ENCODE data around the gene CDK8. TPM values are rescaled to one million over a fixed set of nuclear protein-coding genes. Genes with fewer than 3 reads are reported as not detected.

Gene CDK8
- total and polyA plus RNA-seq, 2 donors (not counting 3 experiments of a cell fraction or from before 2014, with no cell fraction given): 12.2 to 13.3 TPM

DNA sequence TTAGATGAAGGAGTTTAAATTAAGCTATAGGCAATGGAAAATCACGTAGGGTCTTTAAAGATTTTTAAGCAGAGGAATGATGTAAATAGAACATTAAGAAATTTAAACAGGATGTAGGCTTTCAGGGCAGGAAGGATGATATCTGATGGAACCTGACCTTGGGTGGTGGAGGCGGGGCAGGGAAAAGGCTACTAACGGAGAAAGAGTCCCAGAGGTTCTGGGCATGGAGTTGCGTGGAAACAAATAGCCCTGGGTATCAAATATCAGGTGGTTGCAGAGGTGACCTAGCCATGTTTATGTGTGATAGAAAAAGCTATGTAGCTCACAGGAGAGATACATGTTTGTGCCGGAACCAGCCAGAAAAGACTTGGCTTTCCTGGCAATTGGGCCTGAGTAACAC is 7.8 kb upstream of the CDK8 start:
- no peak overlapping the region for H3K4me2 ChIP-seq (ENCODE audit: insufficient read depth, low read length)
- FAIRE-seq: no peak

More for the DNA sequence above, 7.8 kb upstream of the CDK8 start:
- Histone ChIP-seq H3K36me3 (ENCODE audit: control insufficient read depth in 2 of 2, extremely low read depth in 1 of 2, insufficient read depth in 2 of 2, low read length in 2 of 2) (no peaks in the 10 kb centered on the region), H4K20me1 (replicated peaks; ENCODE audit: control insufficient read depth, extremely low read depth, insufficient read depth, low read length) (no peaks in the 10 kb centered on the region), H3K4me1 (ENCODE audit: control insufficient read depth, extremely low read depth, insufficient read depth, low read length) (no peaks in the 10 kb centered on the region), H3K4me3 (replicated peaks in 1 of 3; ENCODE audit: insufficient read depth in 1 of 3, low read depth in 1 of 3, low read length in 3 of 3) (no peak overlapping the region), H3K9me1 (replicated peaks; ENCODE audit: control insufficient read depth, extremely low read depth, insufficient read depth, low read length) (no peaks in the 10 kb centered on the region), H3K9me3 (replicated peaks; ENCODE audit: control insufficient read depth, insufficient read depth, low read length) (no peaks in the 10 kb centered on the region), H3K27me3 (ENCODE audit: control insufficient read depth in 2 of 2, insufficient read depth in 2 of 2, low read length in 2 of 2) (peaks cover 10 to 32% of the 10 kb centered on the region in 2 experiments), H3K79me2 (ENCODE audit: control insufficient read depth, insufficient read depth, low read length) (no peaks in the 10 kb centered on the region), H2AFZ (ENCODE audit: low read depth, low read length) (no peak overlapping the region), H3K27ac (ENCODE audit: insufficient read depth, low read depth, low read length) (no peak overlapping the region), H3K9ac (replicated peaks; ENCODE audit: extremely low read depth, insufficient read depth, low read length) (no peak overlapping the region)
- no TSS peak for BruUV-seq (replicated peaks)
- ChIA-PET POLR2A (no interaction called here), CTCF (interaction anchor here (0.8 to 1.8 kb wide), 2 partner anchors 60 to 452 kb away, joined by 3 to 4 read pairs; no protein-coding TSS in a partner anchor)
- TF ChIP-seq, protein P1, sequence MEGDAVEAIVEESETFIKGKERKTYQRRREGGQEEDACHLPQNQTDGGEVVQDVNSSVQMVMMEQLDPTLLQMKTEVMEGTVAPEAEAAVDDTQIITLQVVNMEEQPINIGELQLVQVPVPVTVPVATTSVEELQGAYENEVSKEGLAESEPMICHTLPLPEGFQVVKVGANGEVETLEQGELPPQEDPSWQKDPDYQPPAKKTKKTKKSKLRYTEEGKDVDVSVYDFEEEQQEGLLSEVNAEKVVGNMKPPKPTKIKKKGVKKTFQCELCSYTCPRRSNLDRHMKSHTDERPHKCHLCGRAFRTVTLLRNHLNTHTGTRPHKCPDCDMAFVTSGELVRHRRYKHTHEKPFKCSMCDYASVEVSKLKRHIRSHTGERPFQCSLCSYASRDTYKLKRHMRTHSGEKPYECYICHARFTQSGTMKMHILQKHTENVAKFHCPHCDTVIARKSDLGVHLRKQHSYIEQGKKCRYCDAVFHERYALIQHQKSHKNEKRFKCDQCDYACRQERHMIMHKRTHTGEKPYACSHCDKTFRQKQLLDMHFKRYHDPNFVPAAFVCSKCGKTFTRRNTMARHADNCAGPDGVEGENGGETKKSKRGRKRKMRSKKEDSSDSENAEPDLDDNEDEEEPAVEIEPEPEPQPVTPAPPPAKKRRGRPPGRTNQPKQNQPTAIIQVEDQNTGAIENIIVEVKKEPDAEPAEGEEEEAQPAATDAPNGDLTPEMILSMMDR (IDR thresholded peaks at IDR 0.05; ENCODE audit: extremely low read depth in 1 of 2, insufficient read depth in 1 of 2, low read depth in 1 of 2, low read length in 2 of 2): no peak
- no peak for TF ChIP-seq FOS (IDR thresholded peaks at IDR 0.05; ENCODE audit: borderline replicate concordance, insufficient read depth, low read length)
- no peak for TF ChIP-seq GATA2 (IDR thresholded peaks at IDR 0.05; ENCODE audit: insufficient read depth, insufficient read length, low read depth, low read length)
- no peak for TF ChIP-seq POLR2A (IDR thresholded peaks at IDR 0.05; ENCODE audit: low read depth, low read length)
- TF ChIP-seq, protein P2, sequence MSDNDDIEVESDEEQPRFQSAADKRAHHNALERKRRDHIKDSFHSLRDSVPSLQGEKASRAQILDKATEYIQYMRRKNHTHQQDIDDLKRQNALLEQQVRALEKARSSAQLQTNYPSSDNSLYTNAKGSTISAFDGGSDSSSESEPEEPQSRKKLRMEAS (IDR thresholded peaks at IDR 0.05; ENCODE audit: insufficient read depth, insufficient read length): no peak
- TF ChIP-seq EZH2 (IDR thresholded peaks at IDR 0.05; ENCODE audit: borderline replicate concordance, low read depth, low read length, severe bottlenecking): no peak
- DNase-seq (ENCODE audit: low read depth, low spot score): no peak
- dilution Hi-C loops (cut with MboI; ENCODE audit: extremely low pct_ligation_motif_present, low sequenced_read_pairs): no loop called here
- intact Hi-C loops (cut with micrococcal nuclease): no loop called here
